Suppressor macrophage treated with lipopolysaccharide for 4 hours (primary cell): Measurements from ENCODE around the gene DUSP15.

ENCODE experiments used
- DNase-seq: peaks from one replicate; pipeline ENCODE4 v3.0.0-alpha.2; 2020

The DUSP15 gene

GRCh38 chr20:31869942-31870725 lies at the start of gene DUSP15, which contains the start of gene TTLL9:
TSS of gene DUSP15 (minus strand) at chr20:31870527. CDS start at chr20:31870337, 190 bp downstream.
TSS of gene TTLL9 (plus strand) at chr20:31870634. CDS start at chr20:31871127, 493 bp downstream.
- peak; percentile 38 for DNase-seq

GRCh38 chr20:31919410-31920155 lies 49.3 kb upstream of the DUSP15 start:
- no peak for DNase-seq

GRCh38 chr20:31918466-31919105 lies 48.3 kb upstream of the DUSP15 start:
- peak; percentile 12 for DNase-seq

GRCh38 chr20:31917962-31918412 lies 47.7 kb upstream of the DUSP15 start:
- peak; percentile 59 for DNase-seq

- DNase-seq: no peak
These were observed 46.4 kb upstream of the DUSP15 start for GRCh38 chr20:31916708-31917107.

GRCh38 chr20:31915491-31916280 lies 45.4 kb upstream of the DUSP15 start:
- no peak for DNase-seq

GRCh38 chr20:31914170-31914569 lies 43.8 kb upstream of the DUSP15 start:
- no peak for DNase-seq

- no peak for DNase-seq
These were observed 43.3 kb upstream of the DUSP15 start for GRCh38 chr20:31913431-31914157.

- DNase-seq: no peak
These were observed 39.9 kb upstream of the DUSP15 start for GRCh38 chr20:31910071-31910803.

- no peak for DNase-seq
These were observed 39.1 kb upstream of the DUSP15 start for GRCh38 chr20:31909253-31910070.

- no peak for DNase-seq
These were observed 38.1 kb upstream of the DUSP15 start for GRCh38 chr20:31908424-31908823.

GRCh38 chr20:31908016-31908415 lies 37.7 kb upstream of the DUSP15 start:
- DNase-seq: no peak

GRCh38 chr20:31907046-31907445 lies 36.7 kb upstream of the DUSP15 start:
- no peak for DNase-seq

- DNase-seq: no peak
These were observed 35.7 kb upstream of the DUSP15 start for GRCh38 chr20:31906001-31906400.

- no peak for DNase-seq
These were observed 33.5 kb upstream of the DUSP15 start for GRCh38 chr20:31903627-31904386.

GRCh38 chr20:31901615-31902014 lies 31.3 kb upstream of the DUSP15 start:
- no peak for DNase-seq

- no peak for DNase-seq
These were observed 27.2 kb upstream of the DUSP15 start for GRCh38 chr20:31897541-31897940.

GRCh38 chr20:31896049-31896448 lies 25.7 kb upstream of the DUSP15 start:
- DNase-seq: no peak

GRCh38 chr20:31894980-31895675 lies 24.8 kb upstream of the DUSP15 start:
- DNase-seq: peak; percentile 79
